Bone marrow (tissue), 2 donors: ENCODE measurements around the gene SHTN1.

Source experiments
- DNase-seq, 2 donors: peaks; one replicate each; lab custom pipeline; 2025; lab: John Stamatoyannopoulos, UW

The SHTN1 gene

DNA sequence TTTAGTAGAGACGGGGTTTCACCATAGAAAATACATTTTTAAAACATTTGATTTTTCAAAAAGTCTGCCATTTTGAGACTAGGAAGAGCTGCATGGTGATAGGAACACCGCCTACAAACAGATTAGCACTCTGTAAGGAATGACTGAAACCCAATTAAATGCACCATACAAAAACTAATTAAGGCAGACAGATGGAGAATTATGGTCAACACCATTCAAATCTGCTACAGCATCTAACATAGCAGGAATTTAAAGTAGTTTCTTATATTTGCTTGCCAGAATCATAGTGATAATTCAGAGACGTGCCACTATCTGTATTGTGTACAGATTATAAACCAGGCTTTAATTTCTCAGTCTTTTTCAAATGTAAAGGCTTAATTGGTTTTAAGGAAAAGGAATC, 87.5 kb downstream of the SHTN1 start:
- DNase-seq: no peak

DNA sequence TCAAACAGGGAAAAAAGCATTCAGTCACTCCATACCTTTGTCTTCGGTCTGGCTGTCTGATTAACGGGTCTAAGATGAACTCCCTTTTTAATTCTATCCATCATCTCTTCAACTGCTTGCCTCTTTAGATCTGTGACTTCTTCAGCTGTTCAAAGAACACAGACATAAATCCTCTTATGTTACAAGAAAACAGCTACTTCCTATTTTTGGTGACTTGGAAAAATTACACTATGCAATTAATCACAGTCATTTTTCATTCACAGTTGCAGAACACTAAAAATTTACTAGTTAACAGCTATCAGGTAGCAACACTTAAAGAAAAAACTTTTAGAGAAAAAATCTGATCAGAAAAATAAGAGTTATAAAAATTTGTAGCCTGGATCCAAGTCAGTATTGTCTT, 89.6 kb downstream of the SHTN1 start:
- DNase-seq: no peak

DNA sequence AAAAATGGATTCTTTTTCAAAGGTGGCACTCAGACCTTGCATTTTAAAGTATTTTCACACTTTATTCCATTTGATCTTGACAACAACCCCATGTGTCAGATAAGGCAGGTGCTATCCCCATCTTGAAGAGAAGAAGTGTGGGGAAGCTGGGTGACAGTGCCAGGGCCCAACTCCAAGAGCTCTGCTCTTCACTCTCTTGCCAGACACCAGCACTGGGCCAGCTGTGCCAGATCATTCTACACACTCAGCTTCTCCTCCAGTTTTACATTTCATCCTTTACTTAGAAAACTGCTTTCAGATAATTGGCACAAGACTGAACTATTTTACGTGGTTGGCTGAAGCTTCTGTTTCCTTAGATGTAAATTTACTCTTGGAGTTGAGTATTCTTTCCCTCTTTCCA, 91.3 kb downstream of the SHTN1 start:
- no peak for DNase-seq

GRCh38 chr10:116912162-116912561, 92.8 kb downstream of the SHTN1 start:
- DNase-seq: no peak

DNA sequence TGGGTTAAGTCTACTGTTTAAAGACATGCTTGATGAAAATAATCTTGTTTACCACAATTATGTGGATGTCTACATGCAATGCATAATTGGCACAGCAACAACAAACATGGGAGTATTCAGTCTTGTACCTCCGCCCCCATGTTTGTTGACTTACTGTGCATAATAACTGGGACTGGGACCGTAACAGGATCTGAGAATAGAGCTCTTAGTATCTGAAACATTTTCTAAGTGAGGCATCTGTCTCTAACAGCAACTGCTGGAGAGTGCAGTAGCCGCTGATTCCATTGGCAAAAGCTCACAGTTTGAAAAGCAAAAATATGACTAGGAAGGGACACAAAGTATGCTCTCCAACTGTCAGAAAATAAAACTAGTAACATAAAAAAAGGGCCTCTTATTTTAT, 94.1 kb downstream of the SHTN1 start:
- DNase-seq: no peak

GRCh38 chr10:116909307-116909706, 95.7 kb downstream of the SHTN1 start:
- DNase-seq: no peak

DNA sequence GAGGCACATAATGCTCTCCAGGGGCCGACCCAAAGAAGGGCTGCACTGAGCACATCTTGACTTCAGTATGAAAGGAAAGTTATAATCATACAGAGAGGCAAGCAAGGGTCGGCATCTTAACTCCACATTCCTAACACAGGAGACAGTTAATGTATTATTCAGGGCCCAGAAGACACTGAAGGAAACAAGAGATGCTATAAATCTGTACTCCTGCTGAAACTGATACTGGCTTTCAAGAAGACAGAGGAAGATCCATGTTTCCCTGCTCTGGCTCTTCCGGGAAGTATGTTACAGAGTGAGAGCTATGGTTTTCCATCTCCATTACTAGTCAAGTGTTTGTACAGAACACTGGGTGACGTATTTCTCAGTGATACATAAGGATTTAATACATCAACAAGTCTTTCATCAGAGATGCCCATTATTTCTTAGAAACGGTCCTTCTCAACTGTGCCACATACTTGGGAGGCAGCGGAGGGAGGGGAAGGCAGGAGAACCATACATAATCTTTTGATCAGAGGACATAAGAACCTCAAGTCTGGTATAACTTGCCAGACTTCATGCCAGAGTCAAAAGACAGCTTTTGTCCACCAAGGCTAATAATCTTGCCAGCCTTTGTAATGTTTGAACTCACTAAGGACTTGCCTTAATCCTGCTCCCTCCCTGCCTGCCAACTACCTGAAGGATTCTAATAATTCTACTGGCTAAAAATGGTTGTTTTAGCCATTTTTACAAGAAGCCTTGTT, 97.6 kb downstream of the SHTN1 start:
- DNase-seq: no peak

DNA sequence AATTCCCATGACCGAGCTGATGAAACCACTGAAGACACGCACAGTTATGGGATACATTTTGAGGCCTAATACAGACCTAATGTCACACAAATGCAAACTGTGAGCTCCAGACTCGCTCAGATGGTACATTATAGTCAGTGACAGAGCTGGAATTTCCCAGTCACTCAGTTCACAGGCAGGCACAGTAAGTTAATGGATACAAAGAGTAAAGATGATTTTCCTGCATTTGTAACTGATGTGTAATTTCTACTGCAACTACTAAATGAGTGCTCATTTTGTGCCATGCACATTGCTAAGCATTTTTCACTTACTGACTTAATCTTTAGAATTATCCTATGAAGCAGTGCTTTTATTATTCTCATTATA, 99.2 kb downstream of the SHTN1 start:
- DNase-seq: no peak

DNA sequence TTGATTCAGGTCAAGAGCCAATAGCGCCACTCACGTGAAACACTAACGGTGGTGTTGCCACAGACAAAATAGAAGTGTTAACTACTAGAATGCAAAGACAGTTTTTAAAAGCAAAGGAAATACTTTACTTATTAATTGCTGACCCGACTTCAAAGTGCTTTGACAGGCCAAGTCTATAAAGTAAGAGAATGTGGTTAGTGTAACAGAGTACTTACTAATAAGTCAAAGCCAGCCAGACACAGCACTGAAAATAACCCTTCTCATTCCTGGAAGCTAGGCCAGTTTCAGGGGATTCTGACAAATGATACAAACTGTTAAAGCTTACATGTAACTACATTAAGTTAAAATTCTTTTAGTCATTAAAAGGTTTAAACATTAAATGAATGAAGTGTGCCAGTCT, 105.4 kb downstream of the SHTN1 start:
- DNase-seq: no peak

- no peak for DNase-seq
These were observed 111.3 kb downstream of the SHTN1 start for GRCh38 chr10:116893686-116894037.

- DNase-seq: no peak
These were observed 111.9 kb downstream of the SHTN1 start for GRCh38 chr10:116892907-116893685.

- DNase-seq: no peak
These were observed 113.8 kb downstream of the SHTN1 start for GRCh38 chr10:116891208-116891607.

GRCh38 chr10:116889066-116889465, 115.9 kb downstream of the SHTN1 start:
- no peak for DNase-seq

- DNase-seq: no peak
These were observed 116.5 kb downstream of the SHTN1 start for GRCh38 chr10:116888380-116889055.

GRCh38 chr10:116886772-116887171, 118.2 kb downstream of the SHTN1 start:
- no peak for DNase-seq

- DNase-seq: no peak
These were observed 122.3 kb downstream of the SHTN1 start for GRCh38 chr10:116882639-116883038.

- no peak for DNase-seq
These were observed 124.1 kb downstream of the SHTN1 start for GRCh38 chr10:116880716-116881482.

- no peak for DNase-seq
These were observed 125.2 kb downstream of the SHTN1 start for GRCh38 chr10:116879817-116880216.

DNA sequence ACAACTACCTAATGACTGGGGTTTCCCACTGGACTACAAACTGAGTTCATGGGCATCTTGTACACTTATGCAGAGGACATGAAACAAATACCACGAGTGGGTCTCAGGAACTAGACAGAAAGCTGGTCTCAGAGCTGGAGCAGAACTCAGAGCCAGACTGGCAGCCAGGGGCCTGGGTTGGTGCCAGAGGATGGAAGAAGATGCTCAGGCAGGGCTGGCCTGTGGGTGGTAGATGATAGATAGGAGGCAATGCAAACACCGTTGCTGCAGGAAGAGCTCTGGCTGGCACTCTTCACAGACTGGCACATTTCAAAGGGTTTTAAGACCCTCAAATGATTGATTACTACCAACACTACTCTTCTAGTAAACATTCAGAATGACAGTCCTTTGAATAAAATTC, 126.9 kb downstream of the SHTN1 start:
- no peak for DNase-seq

DNA sequence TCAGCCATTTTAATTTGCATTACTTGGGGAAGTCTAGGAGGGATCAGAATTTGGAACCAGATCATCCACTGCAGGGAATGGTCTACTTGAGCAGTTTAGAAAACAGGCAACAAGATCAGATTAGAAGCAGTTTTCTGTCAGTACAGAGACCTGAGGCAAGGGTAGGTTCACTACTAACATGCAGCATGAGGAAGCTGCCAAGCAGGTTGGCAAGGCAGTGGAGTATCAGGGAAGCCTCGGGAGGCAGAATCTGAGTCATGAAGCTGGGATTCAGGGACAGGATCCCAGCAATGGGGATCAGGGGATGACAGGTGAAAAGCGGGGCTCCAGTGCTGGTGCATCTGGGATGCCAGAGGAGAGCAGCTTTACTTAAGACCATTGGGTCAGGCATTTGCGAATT, 127.6 kb downstream of the SHTN1 start:
- no peak for DNase-seq

- no peak for DNase-seq
These were observed 129.1 kb downstream of the SHTN1 start for GRCh38 chr10:116875897-116876296.

- DNase-seq: no peak
These were observed 131.9 kb downstream of the SHTN1 start for GRCh38 chr10:116873134-116873533.
